Caco-2 (cell line): Measurements from ENCODE around the gene KLHL29. TPM values are rescaled to one million over a fixed set of nuclear protein-coding genes. Genes with fewer than 3 reads are reported as not detected.

Experiments used
- BruUV-seq: library from RNA; stranded (reverse); fragments of 400-500 nt; replicated peaks from 2 replicates; lab custom pipeline; 2021; lab: Mats Ljungman, UMichigan
- CTCF ChIA-PET: fragments of 300-600 bp; sonication (Branson Sonifier 250); formaldehyde crosslinking; loops from one replicate; lab custom pipeline; 2022; ENCODE audit warnings: antibody characterized with exemption; lab: Charles Lee
- POLR2A ChIA-PET: fragments of 300-600 bp; sonication (Branson Sonifier 250); formaldehyde crosslinking; loops from one replicate; lab custom pipeline; 2022; ENCODE audit warnings: antibody characterized with exemption; lab: Charles Lee
- DNase-seq, 2 experiments: peaks; one replicate each; pipeline versions ENCODE4 v3.0.0 to v3.0.0-alpha.2; 2020 to 2022
- H3K27me3 ChIP-seq: replicated peaks from 2 replicates; pipeline ENCODE4 v1.6.0; 2011; ENCODE audit warnings: low read length; ENCODE audit not compliant: control insufficient read depth, insufficient read depth
- H3K36me3 ChIP-seq: 2 replicates; pipeline ENCODE4 v1.5.1; 2011; ENCODE audit warnings: low read length; ENCODE audit not compliant: control insufficient read depth, insufficient read depth
- H3K4me1 ChIP-seq: fragments of 250-450 bp; sonication (Bioruptor Pico); 2 replicates; pipeline ENCODE4 v1.5.1; 2020; ENCODE audit warnings: mild to moderate bottlenecking
- H3K4me3 ChIP-seq: 2 replicates; pipeline ENCODE4 v1.5.1; 2011; ENCODE audit warnings: low read depth, mild to moderate bottlenecking, control low read depth, low read length
- H3K9me3 ChIP-seq: fragments of 250-450 bp; sonication (Bioruptor Pico); 2 replicates; pipeline ENCODE4 v1.5.1; 2020; ENCODE audit warnings: mild to moderate bottlenecking, moderate library complexity
- H3K27ac Mint-ChIP-seq: one replicate; pipeline ENCODE4 v1.8.0; 2022; ENCODE audit warnings: mixed read lengths; ENCODE audit not compliant: unreplicated experiment
- H3K27me3 Mint-ChIP-seq: one replicate; pipeline ENCODE4 v1.8.0; 2022; ENCODE audit warnings: mixed read lengths; ENCODE audit not compliant: insufficient read depth, unreplicated experiment
- H3K36me3 Mint-ChIP-seq: one replicate; pipeline ENCODE4 v1.8.0; 2022; ENCODE audit warnings: mild to moderate bottlenecking, mixed read lengths; ENCODE audit not compliant: insufficient read depth, unreplicated experiment
- H3K4me1 Mint-ChIP-seq: one replicate; pipeline ENCODE4 v1.8.0; 2022; ENCODE audit warnings: low read depth, mixed read lengths; ENCODE audit not compliant: unreplicated experiment
- H3K4me3 Mint-ChIP-seq: one replicate; pipeline ENCODE4 v1.8.0; 2022; ENCODE audit warnings: mild to moderate bottlenecking, moderate library complexity, mixed read lengths; ENCODE audit not compliant: unreplicated experiment
- H3K9me3 Mint-ChIP-seq: one replicate; pipeline ENCODE4 v1.8.0; 2022; ENCODE audit warnings: mixed read lengths; ENCODE audit not compliant: unreplicated experiment
- intact Hi-C: fragments of 100-400 bp; cut with micrococcal nuclease; formaldehyde crosslinking; loops from one replicate; pipeline ENCODE4 v1.10.0; 2022; ENCODE audit not compliant: unreplicated experiment
- total RNA-seq: library from RNA; stranded (reverse); gene quantifications from 2 replicates; pipeline ENCODE4 v1.2.3, GENCODE V29; 2022
- TF ChIP-seq, protein P1 (sequence below), 2 experiments: fragments of 200-600 bp in 1 of 2; IDR thresholded peaks; 1 replicate in 1 of 2; 2 replicates in 1 of 2; pipeline versions ENCODE4 v1.5.1 to v1.8.0; 2011 to 2022; ENCODE audit warnings: antibody characterized with exemption in 1 of 2, control low read depth in 1 of 2, inconsistent platforms in 1 of 2, low read depth in 1 of 2, low read length in 1 of 2, mild to moderate bottlenecking in 1 of 2, moderate library complexity in 1 of 2; ENCODE audit not compliant: insufficient read depth in 1 of 2, severe bottlenecking in 1 of 2, unreplicated experiment in 1 of 2

KLHL29 gene
- total RNA-seq, 1 experiment from 2014 or later: 0.61 TPM

DNA sequence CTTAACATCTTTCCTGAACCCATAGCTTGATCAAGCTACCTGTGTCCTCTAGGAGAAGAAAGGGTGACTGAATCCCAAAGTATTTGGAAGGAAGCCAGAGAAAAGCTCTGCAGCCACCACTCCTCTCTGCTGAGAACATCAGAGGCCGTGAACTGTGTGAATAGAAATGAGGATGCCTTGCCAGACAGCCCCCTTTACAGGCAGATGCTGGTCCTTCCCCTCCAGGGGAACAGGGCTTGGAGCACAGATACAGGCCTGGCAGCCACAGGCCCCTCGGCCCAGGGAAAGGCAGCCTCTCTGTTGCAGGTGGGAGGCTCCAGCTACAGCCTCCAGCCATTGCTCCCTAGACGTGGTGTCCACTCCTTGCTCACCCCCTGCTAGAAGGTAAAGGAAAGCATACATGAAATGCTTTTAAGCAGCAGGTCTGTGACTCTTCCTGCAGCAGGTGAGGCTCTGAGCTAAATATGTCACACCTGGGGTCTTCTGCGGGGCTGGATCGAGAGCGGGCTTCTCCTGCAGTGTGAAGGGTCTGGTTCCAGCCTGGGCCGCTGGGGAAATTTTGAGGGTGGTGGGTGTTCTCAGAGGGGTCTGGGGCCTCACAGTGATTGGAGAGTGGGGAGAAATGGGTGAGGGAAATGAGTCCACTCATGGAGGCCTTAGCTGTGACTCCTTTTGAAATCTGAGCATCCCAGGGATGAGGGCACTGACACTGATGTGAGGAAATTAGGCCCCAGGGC is 234.0 kb downstream of the KLHL29 start:
- CTCF ChIA-PET: no interaction called here
- POLR2A ChIA-PET: no interaction called here
- H3K27me3 Mint-ChIP-seq: no peaks in the 10 kb centered on the region
- H3K4me1 ChIP-seq: no peaks in the 10 kb centered on the region
- no peaks in the 10 kb centered on the region for H3K4me1 Mint-ChIP-seq
- H3K36me3 ChIP-seq: no peaks in the 10 kb centered on the region
- BruUV-seq: no TSS peak
- no peak overlapping the region for H3K4me3 ChIP-seq
- no peak for DNase-seq
- H3K27ac Mint-ChIP-seq: no peak overlapping the region
- no peaks in the 10 kb centered on the region for H3K36me3 Mint-ChIP-seq
- TF ChIP-seq, protein P1, sequence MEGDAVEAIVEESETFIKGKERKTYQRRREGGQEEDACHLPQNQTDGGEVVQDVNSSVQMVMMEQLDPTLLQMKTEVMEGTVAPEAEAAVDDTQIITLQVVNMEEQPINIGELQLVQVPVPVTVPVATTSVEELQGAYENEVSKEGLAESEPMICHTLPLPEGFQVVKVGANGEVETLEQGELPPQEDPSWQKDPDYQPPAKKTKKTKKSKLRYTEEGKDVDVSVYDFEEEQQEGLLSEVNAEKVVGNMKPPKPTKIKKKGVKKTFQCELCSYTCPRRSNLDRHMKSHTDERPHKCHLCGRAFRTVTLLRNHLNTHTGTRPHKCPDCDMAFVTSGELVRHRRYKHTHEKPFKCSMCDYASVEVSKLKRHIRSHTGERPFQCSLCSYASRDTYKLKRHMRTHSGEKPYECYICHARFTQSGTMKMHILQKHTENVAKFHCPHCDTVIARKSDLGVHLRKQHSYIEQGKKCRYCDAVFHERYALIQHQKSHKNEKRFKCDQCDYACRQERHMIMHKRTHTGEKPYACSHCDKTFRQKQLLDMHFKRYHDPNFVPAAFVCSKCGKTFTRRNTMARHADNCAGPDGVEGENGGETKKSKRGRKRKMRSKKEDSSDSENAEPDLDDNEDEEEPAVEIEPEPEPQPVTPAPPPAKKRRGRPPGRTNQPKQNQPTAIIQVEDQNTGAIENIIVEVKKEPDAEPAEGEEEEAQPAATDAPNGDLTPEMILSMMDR (IDR thresholded peaks at IDR 0.05; ENCODE audit: insufficient read depth in 1 of 2, low read depth in 1 of 2, low read length in 1 of 2, severe bottlenecking in 1 of 2, unreplicated experiment in 1 of 2): no peak
- H3K9me3 ChIP-seq: peaks cover 3% of the 10 kb centered on the region
- intact Hi-C loops: no loop called here
- no peak overlapping the region for H3K4me3 Mint-ChIP-seq
- H3K9me3 Mint-ChIP-seq: peaks cover 2% of the 10 kb centered on the region
- H3K27me3 ChIP-seq: no peaks in the 10 kb centered on the region

DNA sequence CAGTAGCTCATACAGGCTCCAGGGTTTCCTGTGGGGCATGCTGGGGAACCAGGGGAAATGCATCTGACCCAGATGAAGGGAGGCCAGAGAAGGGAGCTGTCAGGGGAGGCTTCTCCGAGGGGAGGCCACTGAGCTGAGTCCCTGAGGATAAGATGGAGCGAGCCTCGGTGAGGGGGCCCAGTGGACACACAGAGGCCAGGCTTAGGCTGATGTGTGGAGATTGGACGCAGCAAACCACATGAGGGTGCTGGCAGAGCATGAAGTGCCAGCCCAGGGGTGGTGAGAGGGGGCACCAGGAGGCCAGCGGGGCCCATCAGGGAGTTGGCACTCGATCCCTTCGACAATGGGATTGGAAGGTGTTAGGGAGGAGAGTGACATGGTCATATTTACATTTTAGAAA is 235.0 kb downstream of the KLHL29 start:
- DNase-seq: no peak
- Histone ChIP-seq H3K4me3 (no peak overlapping the region), H3K27me3 (no peaks in the 10 kb centered on the region), H3K4me1 (no peaks in the 10 kb centered on the region), H3K36me3 (no peaks in the 10 kb centered on the region), H3K9me3 (peaks cover 13% of the 10 kb centered on the region)
- Mint-ChIP-seq H3K4me3 (no peak overlapping the region), H3K27ac (no peak overlapping the region), H3K9me3 (peaks cover 11% of the 10 kb centered on the region), H3K36me3 (no peaks in the 10 kb centered on the region), H3K4me1 (no peaks in the 10 kb centered on the region), H3K27me3 (no peaks in the 10 kb centered on the region)
- intact Hi-C loops: no loop called here
- TF ChIP-seq, protein P1 (IDR thresholded peaks at IDR 0.05; ENCODE audit: insufficient read depth in 1 of 2, low read depth in 1 of 2, low read length in 1 of 2, severe bottlenecking in 1 of 2, unreplicated experiment in 1 of 2): no peak
- BruUV-seq: no TSS peak
- CTCF ChIA-PET: no interaction called here
- POLR2A ChIA-PET: no interaction called here

GRCh38 chr2:23620841-23621341 is 235.9 kb downstream of the KLHL29 start:
- no peaks in the 10 kb centered on the region for H3K4me1 ChIP-seq
- no peaks in the 10 kb centered on the region for H3K36me3 ChIP-seq
- intact Hi-C loops: no loop called here
- H3K9me3 Mint-ChIP-seq: peaks cover 11% of the 10 kb centered on the region
- no peak overlapping the region for H3K4me3 Mint-ChIP-seq
- no peaks in the 10 kb centered on the region for H3K27me3 Mint-ChIP-seq
- ChIA-PET POLR2A (no interaction called here), CTCF (no interaction called here)
- DNase-seq: no peak
- H3K4me3 ChIP-seq: no peak overlapping the region
- H3K9me3 ChIP-seq: peaks cover 14% of the 10 kb centered on the region
- no peaks in the 10 kb centered on the region for H3K27me3 ChIP-seq
- H3K27ac Mint-ChIP-seq: no peak overlapping the region
- H3K4me1 Mint-ChIP-seq: no peaks in the 10 kb centered on the region
- TF ChIP-seq, protein P1 (IDR thresholded peaks at IDR 0.05; ENCODE audit: insufficient read depth in 1 of 2, low read depth in 1 of 2, low read length in 1 of 2, severe bottlenecking in 1 of 2, unreplicated experiment in 1 of 2): no peak
- no peaks in the 10 kb centered on the region for H3K36me3 Mint-ChIP-seq
- no TSS peak for BruUV-seq
